Measurements from ENCODE around the gene SCNN1G. TPM values are rescaled to one million over a fixed set of nuclear protein-coding genes. Genes with fewer than 3 reads are reported as not detected.

The SCNN1G gene
- total RNA-seq, 1 donor from 2014 or later = not detected

DNA sequence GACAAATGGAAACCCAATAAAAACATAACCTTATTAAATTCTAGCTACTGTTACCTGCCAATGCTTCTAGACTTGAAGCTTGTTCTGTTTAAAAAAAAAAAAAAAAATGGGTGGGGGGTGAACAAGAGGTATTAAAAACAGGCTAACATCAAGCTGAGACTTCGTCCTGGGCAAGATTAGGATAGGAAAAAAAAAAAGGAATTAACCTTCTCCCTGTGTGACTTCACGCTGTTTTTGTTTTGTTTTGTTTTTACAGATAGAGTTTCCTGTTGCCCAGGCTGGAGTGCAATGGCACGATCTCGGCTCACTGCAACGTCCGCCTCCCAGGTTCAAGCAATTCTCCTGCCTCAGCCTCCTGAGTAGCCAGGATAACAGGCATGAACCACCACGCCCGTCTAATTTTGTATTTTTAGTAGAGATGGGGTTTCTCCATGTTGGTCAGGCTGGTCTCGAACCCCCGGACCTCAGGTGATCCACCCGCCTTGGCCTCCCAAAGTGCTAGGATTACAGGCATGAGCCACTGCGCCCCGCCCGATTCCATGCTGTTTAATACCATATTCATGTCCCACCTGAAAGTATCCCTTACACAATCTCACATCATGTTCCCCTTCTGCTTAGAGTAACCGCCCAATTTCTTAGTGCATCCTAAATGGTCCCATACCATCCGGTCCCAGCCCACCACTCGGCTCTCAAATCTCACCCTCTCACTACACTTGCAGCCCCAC, 35.5 kb upstream of the SCNN1G start:
- peaks cover 2% of the 10 kb centered on the region for H3K36me3 Mint-ChIP-seq (ENCODE audit: low read depth)
- peak overlapping the region; percentile 52 for H3K4me3 Mint-ChIP-seq
- H3K27ac Mint-ChIP-seq = no peak overlapping the region
- H3K27me3 Mint-ChIP-seq = peaks cover 2% of the 10 kb centered on the region
- no peak for DNase-seq
- H3K4me1 Mint-ChIP-seq = peaks cover 22% of the 10 kb centered on the region
- H3K9me3 Mint-ChIP-seq = no peaks in the 10 kb centered on the region
- intact Hi-C loops (cut with micrococcal nuclease) = no loop called here

GRCh38 chr16:23147666-23148065, 34.9 kb upstream of the SCNN1G start:
- H3K9me3 Mint-ChIP-seq = no peaks in the 10 kb centered on the region
- peaks cover 22% of the 10 kb centered on the region for H3K4me1 Mint-ChIP-seq
- H3K27me3 Mint-ChIP-seq = peaks cover 4% of the 10 kb centered on the region
- DNase-seq = no peak
- no peak overlapping the region for H3K27ac Mint-ChIP-seq
- H3K36me3 Mint-ChIP-seq (ENCODE audit: low read depth) = peaks cover 2% of the 10 kb centered on the region
- peak overlapping the region; percentile 87 for H3K4me3 Mint-ChIP-seq
- intact Hi-C loops (cut with micrococcal nuclease) = loop anchor here (2.0 kb wide), 1 partner anchor 51 kb away; no protein-coding TSS in a partner anchor

DNA sequence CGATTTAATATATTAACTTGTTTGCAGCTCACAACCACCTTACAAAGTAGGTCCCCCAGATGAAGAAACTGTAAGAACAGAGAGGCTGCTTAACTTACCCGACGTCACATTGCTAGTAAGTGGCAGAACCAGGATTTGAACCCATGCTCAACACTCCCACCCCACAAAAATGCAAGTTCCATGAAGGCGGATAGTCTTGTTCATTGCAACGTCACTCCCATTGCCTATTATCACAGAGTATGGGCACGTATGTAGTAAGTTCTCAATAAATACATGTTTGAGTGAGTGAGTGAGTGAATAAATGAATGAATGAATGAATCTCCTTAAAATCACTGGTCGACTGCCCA, 34.4 kb upstream of the SCNN1G start:
- no peaks in the 10 kb centered on the region for H3K9me3 Mint-ChIP-seq
- H3K27me3 Mint-ChIP-seq = peaks cover 4% of the 10 kb centered on the region
- peak overlapping the region; percentile 91 for H3K27ac Mint-ChIP-seq
- intact Hi-C loops (cut with micrococcal nuclease) = loop anchor here (2.0 kb wide), 1 partner anchor 51 kb away; no protein-coding TSS in a partner anchor
- H3K4me1 Mint-ChIP-seq = peaks cover 22% of the 10 kb centered on the region
- H3K36me3 Mint-ChIP-seq (ENCODE audit: low read depth) = peaks cover 2% of the 10 kb centered on the region
- peak overlapping the region; percentile 87 for H3K4me3 Mint-ChIP-seq
- no peak for DNase-seq

GRCh38 chr16:23148513-23149266, 33.9 kb upstream of the SCNN1G start:
- peak overlapping the region; percentile 87 for H3K4me3 Mint-ChIP-seq
- H3K27ac Mint-ChIP-seq = peak overlapping the region; percentile 91
- intact Hi-C loops (cut with micrococcal nuclease) = loop anchor here (2.0 kb wide), 1 partner anchor 52 kb away; no protein-coding TSS in a partner anchor
- peaks cover 4% of the 10 kb centered on the region for H3K27me3 Mint-ChIP-seq
- no peaks in the 10 kb centered on the region for H3K9me3 Mint-ChIP-seq
- H3K36me3 Mint-ChIP-seq (ENCODE audit: low read depth) = peaks cover 2% of the 10 kb centered on the region
- H3K4me1 Mint-ChIP-seq = peaks cover 22% of the 10 kb centered on the region
- peak; percentile 83 for DNase-seq

DNA sequence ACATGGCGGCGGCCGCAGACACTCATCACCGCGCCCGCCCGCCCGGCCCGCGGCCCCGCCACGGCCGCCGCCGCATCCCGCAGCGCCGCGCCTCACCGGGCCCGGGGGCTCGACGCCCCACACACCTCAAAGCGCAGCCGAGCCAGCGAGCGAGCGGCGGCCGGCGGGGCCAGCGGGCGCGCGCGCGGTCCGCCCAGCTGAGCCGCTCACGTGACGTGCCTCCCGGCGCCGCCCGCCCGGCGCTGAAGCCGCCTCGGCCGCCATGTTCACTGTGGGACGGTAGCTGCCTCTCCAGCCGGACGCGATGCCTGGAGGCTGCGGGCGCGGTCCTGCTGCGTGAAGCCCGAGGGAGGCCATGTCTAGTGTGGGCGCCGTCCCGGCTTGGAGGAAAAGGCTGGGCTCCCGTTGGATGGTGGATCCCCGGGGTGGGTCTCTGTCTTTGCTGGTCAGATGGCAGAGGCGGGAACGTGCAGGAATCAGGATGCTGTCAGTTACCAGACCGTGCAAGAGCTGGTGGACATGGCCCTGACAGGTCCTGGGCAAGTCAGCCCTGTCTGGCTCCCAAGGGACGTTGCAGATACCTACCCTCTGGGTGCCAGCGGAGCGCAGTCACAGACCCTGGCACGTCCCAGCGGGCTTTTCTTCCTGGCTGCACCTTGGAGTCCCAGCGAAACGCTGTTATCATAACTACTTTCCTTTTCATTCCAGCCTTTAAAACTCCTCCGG, 33.1 kb upstream of the SCNN1G start, which contains the start of gene USP31:
TSS of gene USP31 (minus strand) at position 186 of the 726 bp plus-strand sequence. CDS start at position 4, 182 bp downstream.
- Mint-ChIP-seq H3K9me3 (no peaks in the 10 kb centered on the region), H3K36me3 (ENCODE audit: low read depth) (peaks cover 2% of the 10 kb centered on the region), H3K27me3 (peaks cover 4% of the 10 kb centered on the region), H3K4me1 (peaks cover 22% of the 10 kb centered on the region), H3K27ac (peak within 1 kb of the TSS; percentile 91), H3K4me3 (peak within 1 kb of the TSS; percentile 93)
- intact Hi-C loops (cut with micrococcal nuclease) = loop anchor here (2.0 kb wide), 1 partner anchor 53 kb away; no protein-coding TSS in a partner anchor
- DNase-seq = peak; percentile 97

DNA sequence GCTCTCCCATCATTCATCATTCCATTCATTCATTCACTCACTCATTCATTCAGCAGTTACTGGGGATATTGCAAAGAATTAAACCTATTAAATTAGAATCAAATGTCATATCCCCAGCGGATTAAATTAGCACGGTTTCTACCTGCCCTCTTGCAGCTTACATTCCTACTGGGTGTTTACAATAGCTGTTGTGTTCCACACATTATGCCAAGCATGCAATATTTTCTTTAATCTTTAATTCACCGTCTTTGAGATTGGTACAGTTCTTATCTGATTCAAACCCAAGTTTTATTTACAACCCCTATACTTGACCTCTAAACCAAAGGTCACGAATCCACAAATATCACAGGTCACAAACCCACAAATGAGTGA, 32.6 kb upstream of the SCNN1G start:
- DNase-seq = no peak
- Mint-ChIP-seq H3K4me3 (peak overlapping the region; percentile 93), H3K36me3 (ENCODE audit: low read depth) (peaks cover 2% of the 10 kb centered on the region), H3K4me1 (peaks cover 20% of the 10 kb centered on the region), H3K27me3 (peaks cover 5% of the 10 kb centered on the region), H3K9me3 (no peaks in the 10 kb centered on the region), H3K27ac (peak overlapping the region; percentile 80)
- intact Hi-C loops (cut with micrococcal nuclease) = loop anchor here (2.0 kb wide), 1 partner anchor 53 kb away; no protein-coding TSS in a partner anchor

DNA sequence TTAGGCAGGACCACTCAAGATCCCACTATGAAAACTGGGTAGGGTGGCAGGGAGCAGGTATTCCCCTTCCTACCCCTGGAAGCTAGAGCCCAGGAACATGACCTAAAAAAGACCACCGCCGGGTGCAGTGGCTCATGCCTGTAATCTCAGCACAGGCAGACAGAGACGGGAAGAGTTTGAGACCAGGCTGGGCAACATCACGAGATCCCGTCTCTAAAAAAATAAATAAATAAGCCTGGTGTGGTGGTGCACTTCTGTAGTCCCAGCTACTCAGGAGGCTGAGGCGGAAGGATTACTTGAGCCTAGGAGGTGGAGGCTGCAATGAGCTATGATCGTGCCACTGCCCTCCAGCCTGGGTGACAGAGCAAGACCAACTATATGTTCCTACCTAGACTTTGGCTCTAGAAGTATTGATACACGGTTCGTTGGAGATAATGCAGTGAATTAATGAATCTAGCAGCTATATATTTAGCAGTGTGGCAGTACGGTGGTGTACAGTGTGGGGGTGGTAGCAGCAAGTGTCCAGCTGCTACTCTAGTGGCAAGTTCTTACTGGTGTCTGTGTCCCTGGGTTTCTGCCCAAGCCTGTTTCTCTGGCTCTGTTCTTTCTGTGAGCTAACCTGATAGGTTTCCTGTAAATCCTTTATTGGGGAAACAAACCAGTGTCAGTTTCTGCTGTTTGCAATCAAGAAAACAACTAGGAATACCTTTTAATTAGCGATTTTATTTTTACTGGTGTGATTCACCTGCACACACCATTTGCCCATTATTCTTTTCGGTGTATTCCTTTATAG, 30.0 kb upstream of the SCNN1G start:
- Mint-ChIP-seq H3K9me3 (no peaks in the 10 kb centered on the region), H3K4me3 (no peak overlapping the region), H3K4me1 (peaks cover 21% of the 10 kb centered on the region), H3K27ac (no peak overlapping the region), H3K27me3 (peaks cover 10% of the 10 kb centered on the region), H3K36me3 (ENCODE audit: low read depth) (peaks cover 2% of the 10 kb centered on the region)
- intact Hi-C loops (cut with micrococcal nuclease) = no loop called here
- no peak for DNase-seq

GRCh38 chr16:23155445-23156049, 27.0 kb upstream of the SCNN1G start:
- Mint-ChIP-seq H3K27me3 (peaks cover 17% of the 10 kb centered on the region), H3K9me3 (no peaks in the 10 kb centered on the region), H3K4me1 (peaks cover 8% of the 10 kb centered on the region), H3K27ac (no peak overlapping the region), H3K36me3 (ENCODE audit: low read depth) (no peaks in the 10 kb centered on the region), H3K4me3 (no peak overlapping the region)
- intact Hi-C loops (cut with micrococcal nuclease) = no loop called here
- peak; percentile 63 for DNase-seq

GRCh38 chr16:23156110-23156509, 26.4 kb upstream of the SCNN1G start:
- no peak for DNase-seq
- H3K36me3 Mint-ChIP-seq (ENCODE audit: low read depth) = no peaks in the 10 kb centered on the region

GRCh38 chr16:23156946-23157460, 25.5 kb upstream of the SCNN1G start:
- no peaks in the 10 kb centered on the region for H3K9me3 Mint-ChIP-seq
- intact Hi-C loops (cut with micrococcal nuclease) = no loop called here
- no peak for DNase-seq
- H3K36me3 Mint-ChIP-seq (ENCODE audit: low read depth) = no peaks in the 10 kb centered on the region
- H3K27me3 Mint-ChIP-seq = peaks cover 21% of the 10 kb centered on the region
- H3K27ac Mint-ChIP-seq = no peak overlapping the region
- H3K4me1 Mint-ChIP-seq = peaks cover 8% of the 10 kb centered on the region
- H3K4me3 Mint-ChIP-seq = no peak overlapping the region

More at GRCh38 chr16:23156110-23156509, 26.4 kb upstream of the SCNN1G start:
- intact Hi-C loops (cut with micrococcal nuclease) = no loop called here
- Mint-ChIP-seq H3K9me3 (no peaks in the 10 kb centered on the region), H3K27me3 (peaks cover 16% of the 10 kb centered on the region), H3K4me3 (no peak overlapping the region), H3K4me1 (peaks cover 8% of the 10 kb centered on the region), H3K27ac (no peak overlapping the region)

DNA sequence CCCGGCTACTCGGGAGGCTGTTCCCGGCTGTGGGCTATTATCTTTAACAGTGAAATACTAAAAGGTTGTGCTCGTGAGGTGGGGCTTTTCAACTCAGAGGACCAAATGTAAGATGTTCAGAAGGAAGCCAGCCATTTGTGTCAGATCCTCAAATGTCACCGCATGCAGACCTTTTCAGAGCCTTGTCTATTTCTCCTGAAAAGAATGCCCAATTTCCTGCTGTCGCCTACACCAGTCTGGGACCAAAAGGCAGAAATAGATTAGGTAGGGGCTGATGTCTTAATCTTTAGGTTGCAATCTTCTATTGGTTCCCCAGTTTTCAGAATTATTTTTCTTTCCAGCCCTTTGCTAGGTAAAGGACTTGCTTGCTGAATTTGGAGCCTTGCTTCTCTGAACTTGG, 24.4 kb upstream of the SCNN1G start:
- Mint-ChIP-seq H3K9me3 (no peaks in the 10 kb centered on the region), H3K4me1 (peaks cover 8% of the 10 kb centered on the region), H3K4me3 (no peak overlapping the region), H3K27ac (no peak overlapping the region), H3K36me3 (ENCODE audit: low read depth) (no peaks in the 10 kb centered on the region), H3K27me3 (peaks cover 20% of the 10 kb centered on the region)
- DNase-seq = no peak
- intact Hi-C loops (cut with micrococcal nuclease) = no loop called here

GRCh38 chr16:23160082-23160481, 22.5 kb upstream of the SCNN1G start:
- H3K36me3 Mint-ChIP-seq (ENCODE audit: low read depth) = no peaks in the 10 kb centered on the region
- peaks cover 8% of the 10 kb centered on the region for H3K4me1 Mint-ChIP-seq
- no peaks in the 10 kb centered on the region for H3K9me3 Mint-ChIP-seq
- intact Hi-C loops (cut with micrococcal nuclease) = no loop called here
- no peak for DNase-seq
- H3K27ac Mint-ChIP-seq = no peak overlapping the region
- no peak overlapping the region for H3K4me3 Mint-ChIP-seq
- peaks cover 24% of the 10 kb centered on the region for H3K27me3 Mint-ChIP-seq

Measured in activated CD4-positive, alpha-beta T cell treated with anti-CD3 and anti-CD28 coated beads, Interleukin-2, amount 10 ng/mL, durations not matched to agents 24 days and 14 days (primary cell).